HCEC 1CT (cell line): ENCODE measurements around the gene ZNF512B.
"Not testable (repeated sequence)": the region's sequence is repeated elsewhere in the genome, so short reads cannot be mapped to it uniquely, and the experiment has no call there.

ENCODE experiments used
- DNase-seq: peaks from one replicate; pipeline ENCODE4 v3.0.0-alpha.2; 2017

The ZNF512B gene

GRCh38 chr20:63976980-63977738 is 7.4 kb upstream of the ZNF512B start:
- DNase-seq, result no peak

GRCh38 chr20:63976511-63976910 is 6.8 kb upstream of the ZNF512B start:
- DNase-seq, result not testable (repeated sequence)

- no peak for DNase-seq
These were observed 4.9 kb upstream of the ZNF512B start for GRCh38 chr20:63974402-63975200.

- peak; percentile 78 for DNase-seq
These were observed 4.1 kb upstream of the ZNF512B start for GRCh38 chr20:63973636-63974401.

- no peak for DNase-seq
These were observed 3.4 kb upstream of the ZNF512B start for GRCh38 chr20:63973160-63973479.

GRCh38 chr20:63972312-63973159 is 2.8 kb upstream of the ZNF512B start:
- DNase-seq, result no peak

- DNase-seq, result not testable (repeated sequence)
These were observed 2.2 kb upstream of the ZNF512B start for GRCh38 chr20:63971960-63972311.

GRCh38 chr20:63970714-63971431 is 1.1 kb upstream of the ZNF512B start:
- no peak for DNase-seq

- no peak for DNase-seq
These were observed 586 bp downstream of the ZNF512B start for GRCh38 chr20:63968928-63969760.

GRCh38 chr20:63968136-63968927 is 1.4 kb downstream of the ZNF512B start:
- DNase-seq, result no peak

GRCh38 chr20:63967330-63968135 is 2.2 kb downstream of the ZNF512B start:
- DNase-seq, result no peak

GRCh38 chr20:63966944-63967322 is 2.8 kb downstream of the ZNF512B start:
- no peak for DNase-seq

GRCh38 chr20:63966172-63966943 is 3.4 kb downstream of the ZNF512B start:
- DNase-seq, result no peak

- DNase-seq, result no peak
These were observed 5.3 kb downstream of the ZNF512B start for GRCh38 chr20:63964412-63964811.

GRCh38 chr20:63963784-63964301 is 5.9 kb downstream of the ZNF512B start:
- DNase-seq, result no peak

GRCh38 chr20:63963348-63963741 is 6.4 kb downstream of the ZNF512B start:
- no peak for DNase-seq

- DNase-seq, result no peak
These were observed 7.0 kb downstream of the ZNF512B start for GRCh38 chr20:63962426-63963347.
